Neural crest cell (in vitro differentiated cells): ENCODE measurements around the gene ANP32E. TPM values are rescaled to one million over a fixed set of nuclear protein-coding genes. Genes with fewer than 3 reads are reported as not detected.
"Not testable (repeated sequence)": the region's sequence is repeated elsewhere in the genome, so short reads cannot be mapped to it uniquely, and the experiment has no call there.

ENCODE experiments used
- DNase-seq: peaks from one replicate; pipeline ENCODE4 v3.0.0; 2021; ENCODE audit warnings: low read depth, mixed read lengths, low spot score
- H3K27ac Mint-ChIP-seq: one replicate; pipeline ENCODE4 v1.8.0; 2021; ENCODE audit warnings: mild to moderate bottlenecking, mixed read lengths; ENCODE audit not compliant: unreplicated experiment
- H3K27me3 Mint-ChIP-seq: 2 replicates; pipeline ENCODE4 v1.8.0; 2021; ENCODE audit warnings: low read depth, mild to moderate bottlenecking, mixed read lengths
- H3K36me3 Mint-ChIP-seq: 2 replicates; pipeline ENCODE4 v1.8.0; 2021; ENCODE audit warnings: low read depth, mild to moderate bottlenecking, mixed read lengths
- H3K4me1 Mint-ChIP-seq: 2 replicates; pipeline ENCODE4 v1.8.0; 2021; ENCODE audit warnings: mixed read lengths
- H3K4me3 Mint-ChIP-seq: one replicate; pipeline ENCODE4 v1.8.0; 2021; ENCODE audit warnings: mild to moderate bottlenecking, mixed read lengths
- H3K9me3 Mint-ChIP-seq: 2 replicates; pipeline ENCODE4 v1.8.0; 2021; ENCODE audit warnings: mixed read lengths
- total RNA-seq: library from RNA; stranded (reverse); gene quantifications from 2 replicates; pipeline ENCODE4 v1.2.1, GENCODE V29; 2021
- TF ChIP-seq, protein P1 (sequence below): fragments of 200-600 bp; sonication (generic); conservative IDR thresholded peaks from 2 replicates; pipeline ENCODE4 v1.5.0; 2021; ENCODE audit warnings: antibody characterized with exemption, mild to moderate bottlenecking

ANP32E gene
- total RNA-seq, 1 donor from 2014 or later = 110 TPM

DNA sequence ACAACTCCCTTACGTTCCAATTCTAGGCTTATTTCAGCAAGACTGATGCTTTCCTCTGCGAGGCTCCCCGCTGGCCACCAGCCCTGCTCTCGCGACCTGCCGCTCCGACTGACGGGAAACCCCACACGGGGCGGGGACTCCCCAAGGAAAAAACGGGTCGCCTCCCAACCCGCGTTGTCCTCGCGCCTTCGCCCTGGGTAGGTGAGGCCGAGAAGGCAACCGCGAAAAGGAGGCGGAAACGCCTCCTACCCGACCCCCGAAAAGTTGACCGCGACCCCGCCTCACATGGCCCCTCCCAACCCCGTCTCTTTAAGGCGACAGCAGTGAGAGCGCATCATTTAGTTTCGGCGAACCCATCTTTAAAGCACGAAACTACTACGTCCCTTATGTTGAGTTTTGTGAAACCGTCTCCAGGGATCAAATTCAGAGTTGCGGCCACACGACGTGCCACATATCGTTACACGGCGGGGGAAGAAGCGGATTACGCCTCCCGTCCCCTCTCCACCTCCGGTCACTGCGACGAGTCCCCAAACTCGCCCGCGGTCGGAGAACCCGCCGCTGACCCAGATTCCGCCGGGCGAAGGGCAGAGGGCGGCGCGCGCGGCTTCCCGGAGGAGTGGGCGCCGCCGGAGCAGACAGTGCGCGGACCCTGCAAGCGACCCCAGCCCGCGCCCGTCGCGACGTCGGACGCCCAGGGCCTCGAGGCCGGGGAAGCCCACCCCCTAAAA lies 1.2 kb downstream of the ANP32E start:
- peak; percentile 50 for DNase-seq
- peak overlapping the region; percentile 87 for H3K27ac Mint-ChIP-seq
- H3K27me3 Mint-ChIP-seq = no peaks in the 10 kb centered on the region
- no peak overlapping the region for H3K4me3 Mint-ChIP-seq
- H3K36me3 Mint-ChIP-seq = peaks cover 3% of the 10 kb centered on the region
- H3K9me3 Mint-ChIP-seq = no peaks in the 10 kb centered on the region
- H3K4me1 Mint-ChIP-seq = peaks cover 16% of the 10 kb centered on the region
- TF ChIP-seq, protein P1, sequence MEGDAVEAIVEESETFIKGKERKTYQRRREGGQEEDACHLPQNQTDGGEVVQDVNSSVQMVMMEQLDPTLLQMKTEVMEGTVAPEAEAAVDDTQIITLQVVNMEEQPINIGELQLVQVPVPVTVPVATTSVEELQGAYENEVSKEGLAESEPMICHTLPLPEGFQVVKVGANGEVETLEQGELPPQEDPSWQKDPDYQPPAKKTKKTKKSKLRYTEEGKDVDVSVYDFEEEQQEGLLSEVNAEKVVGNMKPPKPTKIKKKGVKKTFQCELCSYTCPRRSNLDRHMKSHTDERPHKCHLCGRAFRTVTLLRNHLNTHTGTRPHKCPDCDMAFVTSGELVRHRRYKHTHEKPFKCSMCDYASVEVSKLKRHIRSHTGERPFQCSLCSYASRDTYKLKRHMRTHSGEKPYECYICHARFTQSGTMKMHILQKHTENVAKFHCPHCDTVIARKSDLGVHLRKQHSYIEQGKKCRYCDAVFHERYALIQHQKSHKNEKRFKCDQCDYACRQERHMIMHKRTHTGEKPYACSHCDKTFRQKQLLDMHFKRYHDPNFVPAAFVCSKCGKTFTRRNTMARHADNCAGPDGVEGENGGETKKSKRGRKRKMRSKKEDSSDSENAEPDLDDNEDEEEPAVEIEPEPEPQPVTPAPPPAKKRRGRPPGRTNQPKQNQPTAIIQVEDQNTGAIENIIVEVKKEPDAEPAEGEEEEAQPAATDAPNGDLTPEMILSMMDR = no peak

GRCh38 chr1:150234309-150234565 lies 1.7 kb downstream of the ANP32E start:
- DNase-seq = no peak
- Mint-ChIP-seq H3K9me3 (no peaks in the 10 kb centered on the region), H3K4me1 (peaks cover 16% of the 10 kb centered on the region), H3K36me3 (peaks cover 3% of the 10 kb centered on the region), H3K27ac (peak overlapping the region; percentile 87), H3K27me3 (no peaks in the 10 kb centered on the region), H3K4me3 (no peak overlapping the region)
- TF ChIP-seq, protein P1 = no peak

GRCh38 chr1:150233359-150234308 lies 2.3 kb downstream of the ANP32E start:
- Mint-ChIP-seq H3K4me1 (peaks cover 16% of the 10 kb centered on the region), H3K27me3 (no peaks in the 10 kb centered on the region), H3K36me3 (peaks cover 6% of the 10 kb centered on the region), H3K9me3 (no peaks in the 10 kb centered on the region), H3K4me3 (no peak overlapping the region), H3K27ac (peak overlapping the region; percentile 0)
- DNase-seq = no peak
- TF ChIP-seq, protein P1 = no peak

GRCh38 chr1:150232921-150233320 lies 3.0 kb downstream of the ANP32E start:
- peaks cover 16% of the 10 kb centered on the region for H3K4me1 Mint-ChIP-seq
- not testable (repeated sequence) for H3K4me3 Mint-ChIP-seq, H3K36me3 Mint-ChIP-seq, H3K9me3 Mint-ChIP-seq, DNase-seq, H3K27ac Mint-ChIP-seq, H3K27me3 Mint-ChIP-seq

- H3K9me3 Mint-ChIP-seq, DNase-seq, H3K27ac Mint-ChIP-seq, H3K4me3 Mint-ChIP-seq, H3K27me3 Mint-ChIP-seq, H3K4me1 Mint-ChIP-seq: not testable (repeated sequence)
- H3K36me3 Mint-ChIP-seq = peaks cover 31% of the 10 kb centered on the region
Observed at GRCh38 chr1:150228246-150228645, 7.7 kb downstream of the ANP32E start.

- no peak overlapping the region for H3K4me3 Mint-ChIP-seq
- peaks cover 31% of the 10 kb centered on the region for H3K36me3 Mint-ChIP-seq
- H3K9me3 Mint-ChIP-seq = no peaks in the 10 kb centered on the region
- no peak for DNase-seq
- H3K27ac Mint-ChIP-seq = no peak overlapping the region
- H3K27me3 Mint-ChIP-seq = no peaks in the 10 kb centered on the region
- TF ChIP-seq, protein P1 = no peak
- H3K4me1 Mint-ChIP-seq = no peaks in the 10 kb centered on the region
Observed at GRCh38 chr1:150227228-150227627, 8.7 kb downstream of the ANP32E start.
